Stimulated activated CD8-positive, alpha-beta memory T cell treated with anti-CD3 and anti-CD28 coated beads, Interleukin-7, amount 100 ng/mL, for 48 hours (primary cell): ENCODE results near the gene MYH11.
"Not testable (repeated sequence)": the region's sequence is repeated elsewhere in the genome, so short reads cannot be mapped to it uniquely, and the experiment has no call there.

Experiments used
- DNase-seq, 2 donors: peaks; one replicate each; pipeline ENCODE4 v3.0.0-alpha.2; 2020; ENCODE audit warnings: low read depth in 1 of 2; ENCODE audit errors: extremely low read depth in 1 of 2

Gene MYH11

DNA sequence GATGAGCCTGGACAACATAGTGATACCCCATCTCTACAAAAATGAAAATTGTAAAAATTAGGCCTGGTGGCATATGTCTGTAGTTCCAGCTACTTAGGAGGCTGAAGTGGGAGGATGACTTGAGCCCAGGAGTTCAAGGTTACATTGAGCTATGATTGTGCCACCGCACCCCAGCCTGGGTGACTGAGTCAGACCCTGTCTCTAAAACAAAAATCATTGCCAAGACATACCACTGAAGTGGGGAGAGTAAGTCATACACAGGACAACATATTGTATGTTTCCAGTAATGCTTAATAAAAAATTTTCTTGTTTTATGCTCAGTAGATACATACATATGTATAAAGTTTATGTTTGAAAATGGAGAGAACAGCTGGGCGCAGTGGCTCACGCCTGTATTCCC is 167.5 kb downstream of the MYH11 start:
- DNase-seq: no peak

DNA sequence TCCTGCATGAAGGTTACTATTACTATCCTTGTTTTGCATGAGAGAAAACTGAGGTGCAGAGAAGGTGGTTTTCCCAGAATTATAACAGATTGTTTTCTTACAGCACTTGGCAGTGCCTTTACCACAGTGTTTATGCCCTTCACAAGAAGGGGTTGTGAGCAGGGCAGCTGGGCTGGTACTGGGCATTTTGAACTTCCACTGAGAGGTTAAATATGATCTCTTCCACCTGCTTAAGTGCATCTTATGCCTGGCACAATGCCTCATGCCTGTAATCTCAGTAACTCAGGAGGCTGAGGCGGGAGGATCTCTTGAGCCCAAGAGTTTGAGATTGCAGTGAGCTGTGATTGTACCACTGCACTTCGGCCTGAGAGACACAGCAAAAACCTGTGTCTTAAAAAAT is 170.5 kb downstream of the MYH11 start:
- DNase-seq: no peak

DNA sequence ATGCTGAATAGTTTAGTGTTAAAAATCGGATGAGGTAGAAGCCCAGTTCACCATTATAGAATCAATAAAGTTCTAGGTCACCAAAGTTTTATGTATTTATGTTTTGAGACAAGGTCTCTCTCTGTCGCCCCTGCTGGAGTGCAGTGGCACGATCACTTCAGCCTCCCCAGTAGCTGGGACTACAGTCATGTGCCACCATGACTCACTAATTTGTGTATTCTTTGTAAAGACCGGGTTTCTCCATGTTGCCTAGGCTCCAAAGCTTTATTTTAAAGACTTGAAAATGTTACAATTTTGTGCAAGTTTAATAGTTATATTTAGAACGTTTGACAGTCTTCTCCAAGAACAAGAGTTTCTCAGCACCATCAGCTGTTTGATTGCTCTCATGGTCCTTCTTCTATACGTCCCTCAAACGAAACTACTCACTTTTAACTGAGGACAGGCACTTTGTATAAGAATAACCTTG is 174.7 kb downstream of the MYH11 start:
- peak; percentile 7 to 26 for DNase-seq

DNA sequence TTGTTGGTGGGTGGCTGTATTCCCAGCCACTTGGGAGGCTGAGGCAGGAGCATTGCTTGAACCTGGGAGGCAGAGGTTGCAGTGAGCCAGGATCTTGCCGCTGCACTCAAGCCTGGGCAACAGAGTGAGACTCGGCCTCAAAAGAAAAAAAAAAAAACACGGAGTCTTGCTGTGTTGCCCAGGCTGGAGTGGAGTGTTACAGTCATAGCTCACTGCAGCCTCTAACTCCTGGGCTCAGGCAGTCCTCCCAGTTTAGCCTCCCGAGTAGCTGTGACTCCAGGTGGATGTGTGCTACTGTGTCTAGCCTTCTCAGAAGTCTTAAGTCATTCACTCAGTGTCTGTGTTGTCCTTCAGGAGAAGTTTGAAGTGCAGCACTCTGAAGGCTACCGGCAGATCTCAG is 179.4 kb downstream of the MYH11 start:
- DNase-seq: no peak

DNA sequence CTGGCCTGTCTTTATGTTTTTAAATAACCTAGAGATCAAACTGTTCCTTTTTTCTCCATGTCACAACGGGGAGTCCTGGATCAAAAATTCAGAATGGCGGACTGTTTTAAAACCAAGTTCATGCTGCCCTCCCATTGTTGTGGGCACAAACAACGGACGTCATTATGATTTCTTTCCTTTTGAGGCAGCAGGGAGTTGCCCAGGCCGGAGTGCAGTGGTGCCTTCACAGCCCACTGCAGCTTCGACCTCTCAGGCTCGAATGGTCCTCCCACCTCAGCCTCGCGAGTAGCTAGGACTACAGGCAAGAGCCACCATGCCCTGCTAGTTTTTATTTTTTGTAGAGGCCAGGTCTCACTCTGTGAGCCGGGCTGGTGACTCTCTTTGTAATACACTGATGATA is 180.3 kb downstream of the MYH11 start:
- no peak for DNase-seq

DNA sequence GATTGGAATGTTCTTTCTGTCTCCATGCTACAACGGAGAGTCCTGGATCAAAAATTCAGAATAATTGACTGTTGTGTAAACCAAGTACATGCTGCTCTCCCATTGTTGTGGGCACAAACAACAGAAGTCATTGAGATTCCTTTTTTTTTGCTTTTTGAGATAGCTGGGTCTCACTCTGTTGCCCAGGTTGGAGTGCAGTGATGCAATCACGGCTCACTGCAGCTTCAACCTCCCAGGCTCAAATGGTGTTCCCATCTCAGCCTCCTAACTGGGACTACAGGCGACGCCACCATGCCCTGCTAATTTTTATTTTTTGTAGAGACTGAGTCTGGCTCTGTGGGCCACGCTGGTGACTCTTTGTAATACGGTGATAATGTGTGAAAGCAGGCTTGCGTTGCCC is 182.3 kb downstream of the MYH11 start:
- no peak for DNase-seq

DNA sequence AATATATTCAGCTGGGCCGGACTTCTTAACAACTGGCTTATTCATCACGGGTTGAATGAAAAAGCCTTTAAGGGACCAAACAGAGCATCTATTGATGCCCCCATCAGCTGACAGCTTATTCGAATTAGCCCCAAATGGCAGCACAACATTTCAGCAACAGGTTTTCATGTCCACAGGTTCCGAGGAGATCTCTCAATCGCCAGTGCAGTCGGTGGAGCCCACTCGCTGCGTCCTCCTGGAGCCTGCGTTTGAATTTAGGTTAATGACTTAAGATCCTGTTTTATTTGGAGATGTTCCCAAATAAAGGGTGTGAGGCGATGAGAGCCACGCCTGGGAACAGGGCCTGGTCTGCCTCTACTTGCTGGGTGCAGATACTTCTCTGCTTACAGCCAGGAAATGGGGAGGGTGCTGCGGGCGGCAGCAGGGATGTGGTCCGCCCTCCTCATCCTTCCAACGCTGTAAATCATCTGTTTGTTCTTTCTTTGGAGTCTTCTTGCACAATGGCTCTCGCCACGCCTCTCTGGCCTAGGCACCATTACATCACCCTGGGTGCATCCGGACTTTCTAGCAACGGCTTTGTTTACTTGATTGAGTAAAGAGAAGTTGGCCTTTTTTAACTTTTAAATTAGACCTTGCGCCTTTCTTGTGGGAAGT is 184.2 kb downstream of the MYH11 start:
- peak; percentile 27 to 47 for DNase-seq

DNA sequence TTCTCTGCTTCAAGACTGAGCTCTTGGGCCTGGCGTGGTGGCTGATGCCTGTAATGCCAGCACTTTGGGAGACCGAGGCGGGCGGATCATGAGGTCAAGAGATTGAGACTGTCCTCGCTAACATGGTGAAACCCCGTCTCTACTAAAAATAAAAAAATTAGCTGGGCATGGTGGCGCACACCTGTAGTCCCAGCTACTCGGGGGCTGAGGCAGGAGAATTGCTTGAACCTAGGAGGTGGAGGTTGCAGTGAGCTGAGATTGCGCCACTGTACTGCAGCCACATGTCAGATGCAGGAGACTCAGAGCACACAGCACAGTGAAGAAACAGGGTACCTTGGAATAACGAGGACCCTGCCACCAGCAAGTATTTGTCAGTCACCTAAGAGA is 184.7 kb downstream of the MYH11 start:
- DNase-seq: not testable (repeated sequence)

DNA sequence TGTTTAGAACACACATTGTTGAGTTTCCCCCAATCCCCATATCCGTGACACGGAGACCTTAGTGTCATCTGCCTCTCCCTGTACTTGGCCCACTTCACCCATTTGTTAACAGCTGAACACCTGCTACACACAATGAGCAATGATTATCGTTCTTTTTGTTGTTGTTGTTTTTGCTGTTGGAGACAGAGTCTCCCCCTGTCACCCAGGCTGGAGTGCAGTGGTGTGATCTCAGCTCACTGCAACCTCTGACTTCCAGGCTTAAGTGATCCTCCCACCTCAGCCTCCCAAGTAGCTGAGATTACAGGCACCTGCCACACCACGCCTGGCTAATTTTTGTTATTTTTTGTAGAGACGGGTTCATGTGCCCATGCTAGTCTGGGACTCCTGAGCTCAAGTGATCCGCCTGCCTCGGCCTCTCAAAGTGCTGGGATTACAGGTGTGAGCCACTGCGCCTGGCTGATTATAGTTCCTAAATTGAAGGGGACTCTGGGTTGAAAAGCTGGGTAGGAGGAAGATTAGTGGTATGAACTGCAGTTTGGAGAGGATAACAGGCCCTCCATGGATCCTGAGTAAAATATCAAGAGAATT is 185.2 kb downstream of the MYH11 start:
- no peak for DNase-seq

DNA sequence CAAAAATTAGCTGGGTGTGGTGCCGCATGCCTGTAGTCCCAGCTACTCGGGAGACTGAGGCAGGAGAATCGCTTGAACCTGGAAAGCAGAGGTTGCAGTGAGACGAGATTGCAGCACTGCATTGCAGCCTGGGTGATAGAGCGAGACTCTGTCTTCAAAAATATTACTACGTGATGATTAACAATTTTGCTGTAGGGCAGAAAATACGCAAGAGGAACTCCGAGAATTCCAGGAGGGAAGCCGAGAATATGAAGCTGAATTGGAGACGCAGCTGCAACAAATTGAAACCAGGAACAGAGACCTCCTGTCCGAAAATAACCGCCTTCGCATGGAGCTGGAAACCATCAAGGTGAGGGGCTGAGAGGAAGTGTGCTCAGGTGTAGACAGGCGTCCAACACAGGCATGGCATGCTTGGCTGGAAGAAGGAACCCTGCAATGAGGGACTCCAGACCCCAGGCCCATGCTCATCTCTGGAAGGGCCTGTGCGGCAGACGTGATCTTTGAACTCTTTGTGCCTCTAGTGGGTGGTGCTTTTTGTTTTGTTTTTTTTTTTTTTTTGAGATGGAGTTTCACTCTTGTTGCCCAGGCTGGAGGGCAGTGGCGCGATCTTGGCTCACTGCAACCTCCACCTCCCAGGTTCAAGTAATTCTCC is 189.6 kb downstream of the MYH11 start:
- DNase-seq: no peak

DNA sequence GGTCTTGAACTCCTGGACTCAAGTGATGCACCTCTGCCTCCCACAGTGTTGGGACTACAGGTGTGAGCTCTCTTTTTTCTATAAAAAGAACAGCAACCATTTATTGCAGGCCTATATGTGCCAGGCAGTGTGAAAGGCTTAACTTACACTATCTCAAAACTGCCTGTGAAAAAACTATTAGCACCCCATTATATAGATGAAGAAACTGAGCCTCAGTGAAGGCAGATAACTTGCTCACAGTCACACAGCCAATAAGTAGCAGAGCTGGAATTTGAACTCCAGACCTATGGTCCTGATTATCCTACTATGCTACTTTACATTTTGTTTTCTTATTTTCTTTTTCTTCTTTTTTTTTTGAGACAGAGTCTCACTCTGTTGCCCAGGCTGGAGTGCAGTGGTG is 191.7 kb downstream of the MYH11 start:
- no peak for DNase-seq

DNA sequence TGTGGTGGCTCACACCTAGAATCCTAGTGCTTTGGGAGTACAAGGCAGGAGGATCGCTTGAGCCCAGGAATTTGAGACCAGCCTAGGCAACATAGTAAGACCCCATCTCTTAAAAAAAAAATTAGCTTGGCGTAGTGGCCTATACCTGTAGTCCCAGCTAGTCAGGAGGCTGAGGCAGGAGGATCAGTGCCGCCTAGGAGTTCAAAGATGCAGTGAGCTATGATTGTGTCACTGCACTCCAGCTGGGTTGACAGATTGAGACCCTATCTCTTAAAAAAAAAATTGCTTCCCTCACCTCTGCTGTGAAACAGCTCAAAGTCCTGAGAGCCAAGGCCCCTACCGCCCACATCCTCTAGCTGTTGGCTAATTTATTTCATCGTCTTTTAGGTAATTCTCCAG is 196.6 kb downstream of the MYH11 start:
- no peak for DNase-seq

DNA sequence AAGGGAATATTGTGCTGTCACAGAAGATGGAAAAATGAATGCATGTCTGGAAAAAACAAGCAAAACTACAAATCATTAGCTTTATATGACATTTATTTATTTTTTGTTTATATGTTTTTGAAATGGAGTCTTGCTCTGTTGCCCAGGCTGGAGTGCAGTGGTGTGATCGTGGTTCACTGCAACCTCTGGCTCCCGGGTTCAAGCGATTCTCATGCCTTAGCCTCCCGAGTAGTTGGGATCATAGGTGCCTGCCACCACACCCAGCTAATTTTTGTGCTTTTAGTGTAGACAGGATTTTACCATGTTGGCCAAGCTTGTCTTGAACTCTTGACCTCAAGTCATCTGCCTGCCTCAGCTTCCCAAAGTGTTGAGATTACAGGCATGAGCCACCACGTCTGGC is 198.3 kb downstream of the MYH11 start:
- no peak for DNase-seq

DNA sequence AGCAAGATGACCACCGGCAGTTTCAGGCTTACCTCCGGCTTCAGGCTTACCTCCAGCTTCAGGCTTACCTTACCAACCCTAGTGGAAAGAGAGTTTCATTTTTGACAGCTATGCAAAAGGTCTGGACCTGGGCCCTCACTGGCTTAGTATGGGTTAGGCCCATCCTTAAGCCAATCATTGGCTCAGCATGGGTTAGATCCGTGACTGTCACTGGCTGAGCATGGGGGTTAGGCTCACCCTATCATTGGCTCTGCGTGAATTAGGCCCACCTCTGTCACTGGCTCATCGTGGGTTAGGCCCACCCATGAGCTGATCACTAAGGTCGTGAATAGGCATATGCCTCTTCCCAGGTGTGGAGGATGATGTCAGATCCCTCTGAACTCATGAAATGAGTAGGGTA is 198.7 kb downstream of the MYH11 start:
- DNase-seq: no peak

DNA sequence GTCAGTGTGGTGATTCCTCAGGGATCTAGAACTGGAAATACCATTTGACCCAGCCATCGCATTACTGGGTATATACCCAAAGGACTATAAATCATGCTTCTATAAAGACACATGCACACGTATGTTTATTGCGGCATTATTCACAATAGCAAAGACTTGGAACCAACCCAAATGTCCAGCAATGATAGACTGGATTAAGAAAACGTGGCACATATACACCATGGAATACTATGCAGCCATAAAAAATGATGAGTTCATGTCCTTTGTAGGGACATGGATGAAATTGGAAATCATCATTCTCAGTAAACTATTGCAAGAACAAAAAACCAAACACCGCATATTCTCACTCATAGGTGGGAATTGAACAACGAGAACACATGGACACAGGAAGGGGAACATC is 201.3 kb downstream of the MYH11 start:
- DNase-seq: not testable (repeated sequence)

DNA sequence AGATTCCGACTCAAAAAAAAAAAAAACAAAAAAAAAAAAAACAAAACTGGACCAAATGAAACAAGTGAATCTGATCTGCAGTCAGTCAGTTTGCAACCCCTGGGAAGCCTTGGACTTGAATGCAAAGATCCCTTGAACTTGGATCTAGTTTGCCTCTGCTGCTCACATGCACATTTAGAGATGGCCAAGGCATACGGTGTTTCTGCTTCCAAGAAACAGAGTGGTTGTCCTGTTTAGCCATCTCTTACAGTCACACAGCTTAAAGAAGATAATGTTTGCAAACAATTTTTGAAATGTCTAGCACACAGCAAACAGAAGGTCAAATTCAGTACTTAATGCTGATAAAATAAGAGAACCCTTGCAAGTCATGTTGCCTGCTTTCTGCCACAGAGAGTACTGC is 202.2 kb downstream of the MYH11 start:
- DNase-seq: no peak

DNA sequence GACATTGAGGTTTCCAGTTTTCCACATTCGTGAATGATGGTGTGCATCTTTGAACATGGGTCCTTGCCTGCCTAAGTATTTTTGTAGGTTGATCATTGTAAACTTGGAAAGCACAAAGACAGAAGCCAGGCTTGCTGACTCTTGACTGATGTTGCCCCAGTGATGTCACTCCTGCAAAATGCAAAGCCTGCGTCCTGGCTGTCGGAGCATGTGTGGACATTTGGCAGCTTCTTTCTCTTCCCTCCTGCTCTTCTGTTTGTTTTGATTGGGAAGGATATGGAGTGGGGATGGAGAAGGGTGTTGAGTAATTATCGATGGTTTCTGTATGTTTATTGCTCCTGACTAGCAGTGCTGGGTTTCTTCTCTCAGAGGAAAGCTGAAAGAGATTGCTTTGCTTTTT is 203.6 kb downstream of the MYH11 start:
- no peak for DNase-seq
